NCI-H2107 (cell line): ENCODE data around the gene SLC12A7.
A peak's percentile ranks its signal among the peaks of the same experiment; 100 is the strongest.
"Not testable (repeated sequence)": the region's sequence is repeated elsewhere in the genome, so short reads cannot be mapped to it uniquely, and the experiment has no call there.

Experiments used
- DNase-seq: peaks from one replicate; lab custom pipeline; 2025; lab: John Stamatoyannopoulos, UW

Gene SLC12A7

DNA sequence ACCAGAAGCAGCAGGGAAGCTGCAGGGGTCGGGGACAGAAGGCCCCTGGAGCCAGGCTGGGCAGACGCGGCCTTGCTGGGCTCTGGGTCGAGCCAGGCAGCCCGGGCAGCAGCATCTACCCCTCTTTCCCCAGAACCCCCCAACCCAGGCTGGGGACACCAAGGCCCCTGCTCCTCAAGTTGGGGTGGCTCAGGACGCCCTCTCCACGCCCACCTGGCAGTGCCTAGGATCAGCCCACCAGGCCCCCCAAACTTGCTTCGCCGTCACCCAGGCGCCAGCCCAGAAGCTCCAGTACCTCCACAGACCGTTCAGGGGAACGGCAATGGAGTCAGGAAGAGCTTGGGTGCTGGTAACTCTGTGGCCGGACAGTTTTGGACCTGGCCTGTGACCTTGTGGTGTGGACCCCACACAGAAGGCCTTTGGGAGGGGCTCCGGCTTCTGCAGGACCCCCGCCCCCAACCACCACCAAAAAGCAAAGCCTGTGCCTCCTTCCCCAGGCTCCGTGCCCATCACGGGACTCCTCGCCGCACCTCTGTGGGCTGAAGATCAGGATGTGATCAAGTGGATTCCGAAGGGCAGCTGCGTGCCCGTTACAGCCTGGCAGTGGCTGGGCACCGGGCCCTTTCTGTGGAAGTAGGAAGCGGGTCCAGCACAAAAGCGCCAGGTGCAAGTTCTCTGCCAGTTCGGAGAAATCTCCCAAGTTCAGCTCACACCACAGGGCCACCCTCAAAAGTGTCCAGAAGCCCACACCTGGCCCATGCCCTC lies 2.1 kb downstream of the SLC12A7 start:
- no peak for DNase-seq

DNA sequence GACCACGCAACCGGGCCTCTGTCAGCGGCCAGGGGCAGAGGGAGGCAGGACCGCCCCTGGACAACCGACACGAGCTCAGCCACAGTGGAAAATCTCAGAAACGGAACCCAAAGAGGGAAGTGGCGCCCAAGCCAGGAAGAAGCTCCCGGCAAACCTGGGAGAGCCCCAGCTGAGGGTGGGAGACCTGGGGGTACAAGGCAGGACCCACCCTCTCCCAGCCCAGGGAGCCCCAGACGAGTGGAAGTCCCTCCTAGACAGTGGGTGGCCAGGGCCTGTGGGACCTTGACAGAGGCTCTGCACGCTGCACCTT lies 3.0 kb downstream of the SLC12A7 start:
- DNase-seq = no peak

DNA sequence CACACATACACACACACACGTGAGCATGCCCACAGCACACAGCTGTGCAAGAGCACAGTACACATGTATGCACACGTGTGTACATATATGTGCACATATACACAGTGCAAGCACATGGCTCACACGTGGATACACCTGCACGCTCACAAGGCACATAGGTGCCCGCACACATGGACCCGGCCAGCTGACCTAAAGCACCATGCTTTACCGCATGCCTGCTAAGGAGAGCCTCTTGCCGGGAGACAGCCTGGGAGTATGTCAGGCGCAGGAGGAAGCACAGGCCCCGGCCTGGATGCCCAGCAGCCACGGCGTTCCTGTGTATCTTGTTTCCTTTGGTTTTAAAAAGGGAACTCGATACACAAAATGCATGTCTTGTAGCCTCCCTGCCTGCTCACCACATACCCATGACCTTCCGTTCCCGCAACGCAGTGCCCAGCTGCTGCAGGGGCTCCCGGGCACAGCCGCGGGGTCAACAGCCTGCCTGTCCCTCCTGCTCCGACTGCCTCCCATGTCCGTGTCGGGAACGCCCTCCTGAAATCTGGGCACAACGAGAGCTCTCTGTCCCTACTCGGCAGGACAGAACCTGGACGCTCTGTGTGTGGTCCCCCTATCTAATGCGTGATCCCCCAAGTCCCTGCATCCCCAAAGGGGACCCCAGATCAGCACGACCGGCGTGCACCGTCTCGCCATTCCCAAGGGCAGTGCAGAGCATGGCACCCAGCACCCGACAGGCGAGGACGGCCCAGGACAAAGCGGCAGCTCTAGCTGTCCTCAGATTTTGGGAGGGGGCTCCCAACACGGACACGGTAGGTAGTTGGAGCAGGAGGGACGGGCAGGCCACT lies 3.6 kb downstream of the SLC12A7 start:
- DNase-seq = no peak

DNA sequence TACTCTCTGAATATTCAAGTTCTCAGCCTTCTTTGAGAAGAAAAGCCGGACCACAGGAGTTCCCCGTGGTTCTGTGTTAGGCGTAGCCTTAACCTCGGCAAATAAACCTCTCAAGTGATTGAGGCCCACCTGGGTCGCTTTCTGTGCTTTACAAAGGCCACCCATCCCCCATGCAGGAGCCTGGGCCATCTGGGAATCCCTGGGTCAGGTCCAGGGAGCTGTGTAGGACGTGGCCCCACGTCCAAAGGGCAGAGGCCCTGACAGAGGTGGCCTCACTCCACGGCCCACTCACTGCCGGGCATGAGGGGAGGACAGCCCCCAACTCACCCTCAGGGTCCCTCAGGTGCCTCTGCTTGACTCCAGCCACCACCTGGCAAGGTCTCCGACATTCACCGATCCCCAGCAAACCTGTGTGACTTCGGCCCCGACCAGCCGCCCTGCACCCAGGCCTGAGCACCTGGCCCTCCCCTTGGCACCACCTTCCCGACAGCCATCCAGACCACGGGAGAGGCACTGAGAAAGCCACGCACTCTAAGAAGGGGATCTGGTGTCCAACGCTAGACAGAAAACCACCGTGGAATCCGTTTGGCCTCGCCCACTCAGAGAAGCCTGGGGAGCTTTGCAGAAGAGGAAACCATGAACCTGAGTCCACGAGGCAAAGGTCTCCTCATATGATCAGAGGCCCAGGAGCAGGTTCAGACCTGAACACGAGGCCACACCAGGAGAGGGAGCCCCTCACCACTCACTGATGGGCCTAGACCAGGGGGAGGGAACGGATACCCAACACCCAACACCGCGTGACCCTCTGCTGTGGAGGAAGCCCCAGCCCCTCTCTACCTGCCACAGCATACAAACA lies 4.5 kb downstream of the SLC12A7 start:
- DNase-seq = no peak

DNA sequence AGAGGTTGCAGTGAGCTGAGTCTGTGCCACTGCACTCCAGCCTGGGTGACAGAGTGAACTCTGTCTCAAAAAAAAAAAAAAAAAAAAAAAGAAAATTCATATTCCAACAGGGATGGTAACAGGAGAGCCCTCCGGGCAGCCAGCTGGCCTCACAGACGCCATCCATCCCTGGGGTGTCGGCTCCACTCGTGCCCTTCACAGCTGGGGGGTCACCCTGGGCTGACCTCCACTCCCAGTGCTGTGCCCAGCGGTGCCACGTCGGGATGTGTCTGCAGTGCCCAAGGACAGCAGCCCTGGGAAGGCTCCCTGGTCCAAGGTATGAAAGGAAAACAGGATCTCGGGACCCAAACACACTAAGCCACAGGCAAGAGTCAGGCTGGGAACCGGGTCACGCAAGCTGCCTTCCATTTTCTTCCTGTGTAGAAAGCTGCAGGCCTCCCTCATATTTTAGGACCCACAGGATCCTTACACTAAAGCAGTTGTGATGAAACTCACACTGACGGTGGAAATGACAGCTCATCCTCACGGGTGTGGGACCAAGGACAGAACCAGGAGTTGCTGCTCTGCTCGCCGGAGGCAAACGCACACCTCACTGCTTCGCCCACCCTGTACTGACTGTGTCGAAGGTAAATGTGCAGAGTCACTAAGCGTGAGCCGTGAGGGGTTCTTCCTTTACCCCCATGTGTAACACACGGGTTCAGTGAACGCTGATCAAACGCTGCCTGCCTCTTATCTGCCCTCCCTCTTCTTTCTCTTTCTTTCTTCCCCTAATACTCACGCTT lies 5.3 kb downstream of the SLC12A7 start:
- DNase-seq = no peak

DNA sequence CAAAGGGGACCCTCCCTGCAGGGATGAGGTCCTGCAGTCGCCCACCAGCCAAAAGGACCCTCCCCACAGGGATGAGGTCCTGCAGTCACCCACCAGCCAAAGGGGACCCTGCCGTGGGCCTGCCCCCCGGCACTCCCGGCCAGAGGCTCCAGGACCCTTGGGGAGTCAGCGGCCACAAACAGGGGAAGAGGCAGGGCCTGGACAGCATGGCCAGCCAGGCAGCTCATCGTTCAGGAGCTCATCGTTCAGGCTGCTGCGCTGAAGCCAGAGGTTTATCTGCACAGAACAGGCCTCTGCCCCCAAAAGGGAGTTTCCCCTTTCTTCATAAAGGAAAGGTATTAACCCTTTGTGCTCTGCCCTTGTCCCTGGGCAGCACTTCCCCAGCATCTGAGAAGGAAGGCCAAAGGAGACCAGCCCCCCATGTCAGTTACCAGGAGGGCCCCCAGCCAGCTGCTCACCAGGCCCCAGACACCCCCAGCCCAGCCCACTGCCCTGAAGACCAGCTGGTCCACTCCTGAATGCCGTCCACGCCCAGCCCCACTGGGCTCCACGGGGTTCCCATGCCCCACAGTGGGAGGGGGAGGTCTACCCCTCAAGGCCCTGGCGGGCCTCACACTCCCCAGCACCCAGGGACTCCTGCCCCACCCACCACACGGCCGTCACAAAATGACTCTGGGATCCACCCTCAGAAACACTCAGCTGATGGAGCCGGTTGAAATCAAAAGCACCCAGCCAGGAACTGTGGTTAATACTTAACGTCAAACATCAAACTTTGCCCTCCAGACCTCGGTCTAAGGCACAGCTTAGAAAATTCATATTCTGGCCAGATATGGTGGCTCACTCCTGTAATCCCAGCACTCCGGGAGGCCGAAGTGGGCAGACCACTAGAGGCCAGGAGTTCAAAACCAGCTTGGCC lies 6.3 kb downstream of the SLC12A7 start:
- no peak for DNase-seq

DNA sequence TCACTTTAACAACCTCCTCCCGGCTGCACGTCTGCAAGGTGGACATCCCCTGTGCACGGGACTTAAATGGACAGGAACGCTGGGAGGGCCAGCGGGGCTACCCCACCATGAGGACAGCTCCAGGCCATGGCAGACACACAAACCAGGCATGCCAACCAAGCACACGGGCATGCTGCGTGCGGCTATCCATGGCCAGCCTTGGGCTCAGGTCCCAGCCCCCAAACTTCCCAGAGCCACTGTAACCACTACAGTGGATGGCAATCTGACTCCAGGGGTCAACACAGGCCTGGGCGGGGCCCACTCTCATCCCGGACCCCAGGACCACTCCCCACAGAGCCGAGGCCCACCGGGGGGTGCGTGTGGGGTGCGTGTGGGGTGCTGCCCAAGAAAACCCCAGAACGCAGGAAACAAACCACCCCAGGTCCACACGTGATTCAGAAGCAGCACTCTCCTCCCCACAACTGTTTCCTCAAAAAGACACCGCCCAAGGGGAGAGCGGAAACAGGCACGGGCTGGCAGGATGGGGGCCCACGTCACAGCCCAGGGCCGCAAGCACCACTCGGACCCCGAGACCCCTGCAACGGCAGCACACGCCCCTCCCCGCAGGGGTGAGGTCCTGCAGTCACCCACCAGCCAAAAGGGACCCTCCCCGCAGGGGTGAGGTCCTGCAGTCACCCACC lies 7.4 kb downstream of the SLC12A7 start:
- DNase-seq = no peak

DNA sequence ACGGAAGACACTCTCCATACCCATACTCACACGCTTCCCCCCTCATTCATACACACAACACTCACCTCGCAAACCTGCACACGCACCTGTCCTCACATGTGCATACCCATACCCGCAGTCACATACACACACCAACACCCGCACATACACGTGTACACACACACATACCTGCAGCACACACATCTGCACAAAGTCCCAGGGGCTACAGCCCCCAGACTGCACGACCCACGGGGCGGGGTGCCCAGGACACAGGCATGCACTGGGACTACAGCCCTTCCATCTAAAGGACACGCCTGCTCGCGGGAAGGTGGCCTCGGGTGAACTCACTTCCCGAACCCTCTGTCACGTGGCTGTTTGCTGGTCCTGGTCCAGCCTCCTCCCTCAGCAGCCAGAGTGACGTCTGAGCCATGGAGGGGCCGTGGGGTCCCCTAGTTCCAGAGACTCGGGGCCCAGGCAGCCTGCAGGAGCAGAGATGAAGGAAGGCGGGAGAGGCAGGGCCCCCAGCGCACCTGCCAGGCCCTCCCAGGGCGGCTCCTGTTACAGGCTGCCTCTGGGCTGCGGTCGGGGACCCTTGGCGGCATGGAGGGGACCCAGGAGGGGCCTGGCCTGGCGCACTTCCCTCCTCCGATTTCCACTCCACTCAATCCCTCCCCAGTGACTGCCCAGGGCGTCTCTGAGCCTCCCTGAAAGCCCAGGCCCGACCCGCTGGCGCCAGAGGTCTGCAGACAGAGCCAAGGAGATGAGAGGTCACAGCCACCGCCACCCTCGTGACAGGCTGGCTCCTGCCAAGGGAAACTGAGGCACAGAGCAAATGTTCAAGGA lies 8.1 kb downstream of the SLC12A7 start:
- DNase-seq = peak; percentile 78

DNA sequence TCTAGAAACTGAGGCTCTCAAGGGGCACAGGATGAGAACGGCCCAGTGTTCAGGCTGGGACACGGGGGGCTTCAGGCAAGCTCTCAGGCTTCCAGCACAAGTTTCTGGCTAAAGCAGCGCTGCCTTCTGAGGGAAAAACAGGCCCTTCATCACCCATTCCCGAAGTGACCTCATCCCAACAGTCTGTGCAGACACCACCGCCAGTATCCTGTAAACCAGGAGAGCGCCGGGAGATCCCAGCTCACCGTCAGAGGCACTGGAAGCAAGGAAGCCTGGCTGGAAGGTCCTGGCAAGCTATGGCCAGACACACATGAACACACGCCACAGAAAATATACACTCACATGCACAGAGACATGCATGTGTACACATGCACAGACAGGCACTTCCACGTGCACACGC lies 8.8 kb downstream of the SLC12A7 start:
- no peak for DNase-seq

DNA sequence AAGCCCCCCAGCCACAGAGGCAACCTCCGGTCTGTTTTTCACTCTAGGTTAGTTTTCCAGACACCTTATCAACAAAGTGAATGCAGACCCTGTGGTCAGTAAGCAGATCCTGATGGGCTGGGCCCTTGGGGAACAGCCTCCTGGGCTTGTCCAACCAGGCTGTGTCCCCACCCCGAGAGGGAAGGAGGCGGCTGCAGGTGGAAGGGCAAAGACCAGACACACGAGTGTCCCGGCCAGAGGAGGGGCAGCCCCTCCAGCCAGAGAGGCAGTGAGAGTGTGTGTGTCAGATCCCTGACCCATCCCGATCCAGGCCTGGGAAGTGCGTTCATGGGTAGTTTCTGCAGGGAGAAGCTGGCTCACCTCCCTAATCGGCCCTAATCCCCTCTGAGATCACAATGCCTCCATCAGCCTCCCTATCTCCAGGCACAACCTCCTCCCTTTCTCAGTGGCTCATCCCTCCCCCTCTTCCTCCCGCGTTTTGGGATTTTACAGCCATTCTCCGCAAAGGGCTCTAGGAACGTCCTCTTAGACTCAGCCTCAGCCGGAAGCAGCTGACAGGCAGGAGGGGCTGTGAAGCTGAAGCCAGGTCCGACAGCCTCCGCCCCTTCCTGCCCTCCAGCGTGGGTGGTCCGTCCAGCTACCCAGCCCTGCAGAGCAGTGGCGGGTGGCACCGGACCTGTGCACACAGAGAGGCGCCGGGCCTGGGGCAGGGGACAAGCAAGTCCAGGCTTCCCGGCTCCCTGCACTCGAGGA lies 9.7 kb downstream of the SLC12A7 start:
- no peak for DNase-seq

DNA sequence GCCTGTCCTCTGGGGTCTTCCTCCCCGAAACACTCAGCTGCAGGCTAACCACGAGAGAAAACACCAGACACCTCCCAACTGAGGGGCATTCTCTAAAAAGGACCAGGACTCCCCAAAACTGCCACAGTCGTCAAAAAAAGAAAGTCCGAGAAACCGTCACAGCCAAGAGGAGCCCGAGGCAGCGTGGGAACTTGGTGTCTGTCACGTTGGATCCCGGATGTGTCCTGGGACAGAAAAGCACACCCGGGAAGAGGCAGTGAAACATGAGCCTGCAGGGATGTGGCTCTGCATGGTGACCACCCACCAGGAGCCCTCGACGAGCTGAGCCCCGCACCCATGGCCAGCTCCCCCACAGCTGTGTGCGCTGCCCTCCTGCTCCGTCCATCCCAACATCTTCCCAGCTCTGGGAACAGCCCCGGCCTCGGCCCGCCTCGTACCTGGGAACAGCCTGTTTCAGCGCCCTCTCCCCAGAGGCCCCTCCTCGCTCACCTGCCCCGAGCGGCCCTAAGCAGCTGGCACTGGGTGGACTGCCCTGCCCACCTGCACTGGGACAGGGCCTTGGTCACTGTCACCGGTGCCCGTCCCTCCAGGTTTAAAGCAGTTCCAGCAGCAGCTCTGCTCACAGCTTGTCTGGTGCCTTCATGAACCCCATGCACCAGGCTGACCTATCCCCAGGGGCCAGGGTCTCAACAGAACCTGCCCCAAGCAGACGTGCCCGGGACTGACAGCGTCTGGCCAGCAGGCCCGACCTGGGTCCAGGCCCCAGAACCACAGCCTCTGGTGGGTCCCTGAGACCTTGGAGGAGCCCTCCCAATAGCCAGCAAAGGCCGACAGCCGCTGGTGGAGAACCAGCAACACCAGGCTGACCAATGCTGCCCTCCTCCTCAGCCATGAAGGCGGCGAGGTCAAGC lies 10.9 kb downstream of the SLC12A7 start:
- no peak for DNase-seq

DNA sequence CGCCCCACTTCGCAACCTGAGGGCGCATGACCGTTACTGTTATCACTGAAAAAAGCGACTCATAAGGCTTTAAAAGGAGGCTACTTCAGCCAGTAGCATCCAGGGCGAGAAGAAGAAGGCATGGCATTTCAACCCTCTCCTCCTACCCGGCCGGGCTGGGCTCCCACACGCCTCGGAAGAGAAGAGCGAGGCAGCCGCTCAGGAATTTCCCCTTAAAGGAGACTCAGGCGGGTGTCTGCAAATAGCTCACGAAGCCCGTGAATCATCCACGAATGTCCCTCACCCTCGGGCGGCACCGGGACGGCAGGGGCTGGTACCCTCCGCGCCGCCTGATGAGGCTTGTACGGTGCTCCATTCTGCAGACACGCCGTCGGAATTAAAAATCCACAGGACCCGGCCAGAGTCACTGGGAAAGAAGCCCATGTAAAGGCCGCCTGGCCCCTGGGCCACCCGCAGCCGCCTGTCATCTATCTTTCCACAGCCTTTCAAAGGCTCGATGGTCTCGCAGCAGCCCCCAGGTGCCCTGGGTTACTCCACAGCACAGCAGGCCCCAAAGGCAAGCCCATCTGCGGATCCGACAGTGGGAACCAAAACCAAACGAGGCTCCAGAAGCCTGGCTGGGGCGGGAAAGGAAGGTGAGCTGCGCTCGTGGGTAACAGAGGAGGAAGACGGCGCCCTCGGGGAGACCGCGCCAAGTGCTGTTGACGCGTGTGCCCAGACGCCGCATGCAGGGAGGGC lies 11.8 kb downstream of the SLC12A7 start:
- no peak for DNase-seq

DNA sequence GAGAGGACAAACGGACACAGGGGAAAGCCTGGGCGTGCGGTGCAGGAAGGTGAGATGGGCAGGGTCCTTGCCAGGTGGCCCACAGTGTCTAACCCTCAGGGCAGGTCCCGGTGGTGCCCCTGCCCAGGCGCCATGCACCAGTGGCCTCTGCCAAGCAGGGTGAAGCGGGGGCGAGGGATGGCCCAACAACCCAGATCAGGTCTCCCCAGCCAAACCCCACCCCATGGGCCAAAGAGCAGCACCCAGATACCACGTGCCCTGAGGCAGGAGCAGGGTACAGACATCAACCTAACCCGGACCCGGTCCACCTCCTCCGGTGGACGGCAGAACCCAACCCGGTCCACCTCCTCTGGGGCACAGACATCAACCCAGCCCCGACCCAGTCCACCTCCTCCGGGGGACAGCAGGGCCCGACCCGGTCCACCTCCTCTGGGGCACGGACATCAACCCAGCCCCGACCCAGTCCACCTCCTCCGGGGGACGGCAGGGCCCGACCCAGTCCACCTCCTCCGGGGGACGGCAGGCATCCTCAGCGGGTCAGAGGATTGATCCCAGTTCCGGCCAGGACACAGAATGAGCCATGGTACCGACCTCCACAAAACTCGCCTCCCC lies 12.8 kb downstream of the SLC12A7 start:
- no peak for DNase-seq

DNA sequence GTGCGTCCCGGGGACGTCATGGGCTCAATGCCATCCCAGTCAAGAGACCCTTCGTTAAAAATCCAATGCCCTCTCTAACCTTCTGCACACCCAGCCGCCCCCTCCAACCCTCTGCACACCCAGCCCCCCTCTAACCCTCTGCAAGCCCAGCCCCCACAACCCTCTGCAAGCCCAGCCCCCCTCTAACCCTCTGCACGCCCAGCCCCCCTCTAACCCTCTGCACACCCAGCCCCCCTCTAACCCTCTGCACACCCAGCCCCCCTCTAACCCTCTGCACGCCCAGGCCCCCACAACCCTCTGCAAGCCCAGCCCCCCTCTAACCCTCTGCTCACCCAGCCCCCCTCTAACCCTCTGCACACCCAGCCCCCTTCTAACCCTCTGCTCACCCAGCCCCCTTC lies 13.9 kb downstream of the SLC12A7 start:
- DNase-seq = not testable (repeated sequence)

DNA sequence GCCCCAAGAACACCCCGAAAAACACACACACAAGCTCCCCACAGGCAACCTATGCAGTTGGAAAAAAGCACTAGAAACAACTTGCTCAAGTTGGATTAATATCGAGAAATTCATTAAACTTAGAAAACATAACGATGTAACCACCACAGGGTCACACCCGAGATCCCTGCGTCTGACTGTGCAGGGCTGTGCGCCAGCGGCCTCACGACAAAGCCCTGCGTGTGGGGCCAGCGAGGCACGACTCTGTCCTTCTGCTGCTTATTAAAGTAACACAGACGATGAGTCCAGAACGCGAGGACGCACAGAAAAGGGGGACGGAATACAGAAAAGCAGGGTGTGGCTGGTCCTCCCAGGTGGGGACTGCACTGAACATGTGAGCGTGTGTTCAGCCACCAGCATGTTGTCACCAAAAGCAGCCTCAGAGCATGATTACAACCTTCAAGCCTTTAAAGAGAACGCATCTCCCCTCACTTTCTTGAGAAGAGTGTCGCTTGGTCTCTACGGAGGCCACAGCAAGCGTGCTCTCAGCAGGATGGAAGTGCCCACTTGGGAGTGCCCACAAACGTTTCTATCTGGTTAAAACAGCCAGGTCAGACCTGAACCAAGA lies 14.4 kb downstream of the SLC12A7 start:
- no peak for DNase-seq

DNA sequence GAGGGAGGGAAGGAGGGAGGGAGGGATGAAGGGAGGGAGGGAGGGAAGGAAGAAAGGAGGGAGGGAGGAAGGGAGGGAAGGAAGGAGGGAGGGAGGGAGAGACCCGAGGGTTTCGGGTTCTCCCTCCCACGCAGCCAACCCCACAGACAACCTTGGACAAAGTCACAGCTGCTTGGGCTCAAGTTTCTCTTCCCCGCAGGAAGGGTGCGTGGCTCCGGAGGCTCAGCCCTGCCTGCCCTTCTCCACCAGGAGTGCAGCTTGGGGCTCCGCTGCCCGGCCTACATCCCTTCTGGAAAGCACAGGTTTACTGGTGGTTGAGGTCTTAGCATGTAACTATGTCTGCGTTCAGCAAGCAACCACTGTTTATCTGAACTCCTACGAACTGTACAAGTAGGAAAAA lies 15.0 kb downstream of the SLC12A7 start:
- no peak for DNase-seq
